HEK293 (cell line): ENCODE results near the gene SMURF1.
A peak's percentile ranks its signal among the peaks of the same experiment; 100 is the strongest.
"Not testable (repeated sequence)": the region's sequence is repeated elsewhere in the genome, so short reads cannot be mapped to it uniquely, and the experiment has no call there.

Experiments
- CTCF ChIA-PET: fragments of 350-600 bp; formaldehyde crosslinking; extraction: SDS; loops from one replicate; lab custom pipeline; 2021; ENCODE audit warnings: antibody characterized with exemption; lab: Yijun Ruan, JAX
- POLR2A ChIA-PET: fragments of 300-600 bp; formaldehyde crosslinking; extraction: SDS; loops from one replicate; lab custom pipeline; 2020; ENCODE audit warnings: antibody characterized with exemption, inconsistent platforms; lab: Yijun Ruan, JAX
- H3K27ac ChIP-seq: fragments of 200-500 bp; sonication (Bioruptor generic); 2 replicates; pipeline ENCODE4 v1.5.1; 2014; ENCODE audit warnings: low read depth, low read length, control low read depth, inconsistent platforms; ENCODE audit errors: extremely low read depth
- H3K36me3 ChIP-seq, 2 experiments: fragments of 200-500 bp in 1 of 2; sonication (Bioruptor generic) in 1 of 2; 1 replicate in 1 of 2; 2 replicates in 1 of 2; pipeline ENCODE4 v1.5.1; 2014 to 2017; ENCODE audit warnings: inconsistent platforms in 2 of 2, low read length in 2 of 2; ENCODE audit not compliant: control insufficient read depth in 2 of 2, insufficient read depth in 1 of 2
- H3K4me1 ChIP-seq: fragments of 200-500 bp; sonication (Bioruptor generic); 2 replicates; pipeline ENCODE4 v1.5.1; 2014; ENCODE audit warnings: mild to moderate bottlenecking, low read length, inconsistent platforms; ENCODE audit not compliant: control insufficient read depth, insufficient read depth
- H3K4me3 ChIP-seq: 2 replicates; pipeline ENCODE4 v1.5.1; 2011; ENCODE audit warnings: low read depth, mild to moderate bottlenecking, control low read depth, low read length, moderate library complexity
- H3K9me3 ChIP-seq: fragments of 200-500 bp; sonication (Bioruptor generic); 2 replicates; pipeline ENCODE4 v1.5.1; 2014; ENCODE audit warnings: low read depth, low read length, inconsistent platforms; ENCODE audit not compliant: control insufficient read depth, insufficient read depth
- BCL11B ChIP-seq: fragments of 450-650 bp; formaldehyde crosslinking; IDR thresholded peaks from 2 replicates; pipeline ENCODE4 v1.5.1; 2016; ENCODE audit warnings: low read depth, missing biosample characterization, missing genetic modification characterization
- GLI4 ChIP-seq: fragments of 450-650 bp; formaldehyde crosslinking; IDR thresholded peaks from 2 replicates; pipeline ENCODE4 v1.5.1; 2016; ENCODE audit warnings: missing biosample characterization, missing genetic modification characterization
- IKZF3 ChIP-seq: fragments of 450-650 bp; IDR thresholded peaks from 2 replicates; pipeline ENCODE4 v1.5.0; 2018; ENCODE audit warnings: missing biosample characterization, mild to moderate bottlenecking, missing genetic modification characterization, moderate library complexity
- SALL2 ChIP-seq: fragments of 450-650 bp; formaldehyde crosslinking; IDR thresholded peaks from 2 replicates; pipeline ENCODE4 v1.5.0; 2017; ENCODE audit warnings: missing biosample characterization, mild to moderate bottlenecking, missing genetic modification characterization, borderline replicate concordance
- SCRT2 ChIP-seq: fragments of 450-650 bp; formaldehyde crosslinking; IDR thresholded peaks from 2 replicates; pipeline ENCODE4 v1.5.1; 2016; ENCODE audit warnings: missing biosample characterization, missing genetic modification characterization
- SP2 ChIP-seq: fragments of 450-650 bp; formaldehyde crosslinking; IDR thresholded peaks from 2 replicates; pipeline ENCODE4 v1.5.1; 2016; ENCODE audit warnings: missing biosample characterization, missing genetic modification characterization
- ZNF121 ChIP-seq: fragments of 450-650 bp; formaldehyde crosslinking; IDR thresholded peaks from 2 replicates; pipeline ENCODE4 v1.5.1; 2016; ENCODE audit warnings: missing biosample characterization, missing genetic modification characterization
- ZNF140 ChIP-seq: fragments of 450-650 bp; formaldehyde crosslinking; IDR thresholded peaks from 2 replicates; pipeline ENCODE4 v1.5.1; 2016; ENCODE audit warnings: missing biosample characterization, missing genetic modification characterization
- ZNF155 ChIP-seq: fragments of 450-650 bp; formaldehyde crosslinking; IDR thresholded peaks from 2 replicates; pipeline ENCODE4 v1.5.1; 2016; ENCODE audit warnings: missing biosample characterization, missing genetic modification characterization
- ZNF157 ChIP-seq: fragments of 450-650 bp; formaldehyde crosslinking; IDR thresholded peaks from 2 replicates; pipeline ENCODE4 v1.5.1; 2016; ENCODE audit warnings: missing biosample characterization, missing genetic modification characterization
- ZNF175 ChIP-seq: fragments of 450-650 bp; formaldehyde crosslinking; IDR thresholded peaks from 2 replicates; pipeline ENCODE4 v1.5.1; 2016; ENCODE audit warnings: missing biosample characterization, missing genetic modification characterization
- ZNF324 ChIP-seq: fragments of 450-650 bp; formaldehyde crosslinking; IDR thresholded peaks from 2 replicates; pipeline ENCODE4 v1.5.1; 2016; ENCODE audit warnings: missing biosample characterization, missing genetic modification characterization
- ZNF350 ChIP-seq: fragments of 450-650 bp; formaldehyde crosslinking; IDR thresholded peaks from 2 replicates; pipeline ENCODE4 v1.5.0; 2017; ENCODE audit warnings: missing biosample characterization, mild to moderate bottlenecking, missing genetic modification characterization
- ZNF394 ChIP-seq: fragments of 450-650 bp; formaldehyde crosslinking; IDR thresholded peaks from 2 replicates; pipeline ENCODE4 v1.5.1; 2016; ENCODE audit warnings: missing biosample characterization, missing genetic modification characterization, mild to moderate bottlenecking, moderate library complexity, borderline replicate concordance
- ZNF416 ChIP-seq: fragments of 450-650 bp; formaldehyde crosslinking; IDR thresholded peaks from 2 replicates; pipeline ENCODE4 v1.5.1; 2016; ENCODE audit warnings: missing biosample characterization, missing genetic modification characterization
- ZNF596 ChIP-seq: fragments of 450-650 bp; IDR thresholded peaks from 2 replicates; pipeline ENCODE4 v1.5.0; 2018; ENCODE audit warnings: missing biosample characterization, mild to moderate bottlenecking, missing genetic modification characterization, moderate library complexity
- ZNF624 ChIP-seq: fragments of 450-650 bp; formaldehyde crosslinking; IDR thresholded peaks from 2 replicates; pipeline ENCODE4 v1.5.1; 2017; ENCODE audit warnings: missing biosample characterization, missing genetic modification characterization
- ZNF626 ChIP-seq: fragments of 450-650 bp; sonication (Bioruptor Pico); formaldehyde crosslinking; IDR thresholded peaks from 2 replicates; pipeline ENCODE4 v1.5.1; 2018; ENCODE audit warnings: missing biosample characterization, missing genetic modification characterization, inconsistent platforms
- ZNF664 ChIP-seq: fragments of 450-650 bp; formaldehyde crosslinking; IDR thresholded peaks from 2 replicates; pipeline ENCODE4 v1.5.1; 2016; ENCODE audit warnings: missing biosample characterization, missing genetic modification characterization
- ZNF776 ChIP-seq: fragments of 450-650 bp; formaldehyde crosslinking; IDR thresholded peaks from 2 replicates; pipeline ENCODE4 v1.5.0; 2017; ENCODE audit warnings: missing biosample characterization, missing genetic modification characterization, borderline replicate concordance
- TF ChIP-seq, protein P1 (sequence below): fragments of 450-650 bp; formaldehyde crosslinking; IDR thresholded peaks from 2 replicates; pipeline ENCODE4 v1.5.1; 2016; ENCODE audit warnings: missing biosample characterization, missing genetic modification characterization, low read depth
- TF ChIP-seq, protein P2 (sequence below): fragments of 450-650 bp; formaldehyde crosslinking; IDR thresholded peaks from 2 replicates; pipeline ENCODE4 v1.5.1; 2016; ENCODE audit warnings: missing biosample characterization, missing genetic modification characterization
- TF ChIP-seq, protein P3 (sequence below): fragments of 450-650 bp; formaldehyde crosslinking; IDR thresholded peaks from 2 replicates; pipeline ENCODE4 v1.5.1; 2016; ENCODE audit warnings: missing biosample characterization, missing genetic modification characterization

The SMURF1 gene

DNA sequence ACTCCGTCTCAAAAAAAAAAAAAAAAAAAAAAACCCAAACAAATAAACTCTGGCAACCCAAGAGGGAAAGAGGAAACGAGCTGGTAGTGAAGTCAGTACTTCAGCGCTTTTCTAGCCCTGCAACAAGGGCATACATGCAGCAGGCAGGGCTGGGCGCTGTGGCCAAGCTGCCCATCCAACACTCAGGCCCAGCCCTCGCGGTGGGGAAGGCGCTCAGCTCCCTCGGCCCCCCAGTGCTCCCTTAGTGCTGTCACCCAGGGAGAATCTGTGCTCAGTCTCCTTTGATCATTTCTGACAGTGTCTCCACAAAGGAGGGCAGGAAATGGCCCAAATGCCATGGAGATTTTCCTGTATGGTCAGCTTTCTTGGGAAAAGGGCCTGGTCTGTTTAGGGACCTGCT, 97.2 kb downstream of the SMURF1 start:
- ChIA-PET CTCF (interaction anchor here (0.6 kb wide), 1 partner anchor 50 kb away, joined by 3 read pairs; no protein-coding TSS in a partner anchor), POLR2A (interaction anchor here (1.1 kb wide), 1 partner anchor 15 kb away, joined by 5 read pairs; no protein-coding TSS in a partner anchor)
- H3K4me1 ChIP-seq: no peaks in the 10 kb centered on the region
- TF ChIP-seq ZNF416 (tag by site-specific recombination) (no peak), ZNF324 (tag by site-specific recombination) (no peak), ZNF140 (tag by site-specific recombination) (no peak), ZNF776 (no peak)
- no peaks in the 10 kb centered on the region for H3K9me3 ChIP-seq
- H3K4me3 ChIP-seq: no peak overlapping the region
- peaks cover 11 to 61% of the 10 kb centered on the region in 2 experiments for H3K36me3 ChIP-seq
- no peak overlapping the region for H3K27ac ChIP-seq

DNA sequence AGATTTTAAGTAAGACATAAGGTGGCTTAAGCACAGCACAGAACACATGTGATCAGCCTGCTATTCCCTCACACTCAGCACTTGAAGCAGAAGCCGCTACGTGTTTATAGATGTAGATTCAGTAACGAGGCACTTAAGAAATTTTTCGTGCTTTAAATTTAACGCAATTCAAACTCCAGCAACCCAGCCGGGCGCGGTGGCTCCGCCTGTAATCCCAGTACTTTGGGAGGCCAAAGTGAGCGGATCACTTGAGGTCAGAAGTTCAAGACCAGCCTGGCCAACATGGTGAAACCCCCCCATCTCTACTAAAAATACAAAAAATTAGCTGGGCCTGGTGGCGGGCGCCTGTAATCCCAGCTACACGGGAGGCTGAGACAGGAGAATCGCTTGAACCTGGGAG, 97.6 kb downstream of the SMURF1 start:
- POLR2A ChIA-PET: interaction anchor here (1.1 kb wide), 1 partner anchor 16 kb away, joined by 5 read pairs; no protein-coding TSS in a partner anchor
- H3K36me3 ChIP-seq: peaks cover 10 to 61% of the 10 kb centered on the region in 2 experiments
- CTCF ChIA-PET, H3K9me3 ChIP-seq, H3K4me3 ChIP-seq, H3K27ac ChIP-seq, H3K4me1 ChIP-seq: not testable (repeated sequence)

DNA sequence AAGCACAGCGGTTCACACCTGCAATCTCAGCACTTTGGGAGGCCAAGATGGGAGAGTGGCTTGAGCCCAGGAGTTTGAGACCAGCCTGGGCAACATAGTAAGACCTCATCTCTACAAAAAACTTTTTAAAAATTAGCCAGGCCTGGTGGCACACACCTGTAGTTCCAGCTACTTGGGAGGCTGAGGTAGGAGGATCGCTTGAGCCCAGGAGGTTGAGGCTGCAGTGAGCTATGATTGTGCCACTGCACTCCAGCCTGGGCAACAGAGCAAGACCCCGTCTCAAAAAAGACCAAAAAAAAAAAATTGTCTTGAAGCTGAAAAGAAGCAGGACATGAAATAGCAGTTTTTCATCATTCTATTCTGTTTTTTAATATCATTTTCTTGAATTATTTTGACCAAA, 99.0 kb downstream of the SMURF1 start:
- H3K27ac ChIP-seq, H3K4me1 ChIP-seq, H3K9me3 ChIP-seq, POLR2A ChIA-PET, H3K4me3 ChIP-seq: not testable (repeated sequence)
- TF ChIP-seq ZNF121: peak; percentile 84
- CTCF ChIA-PET: interaction anchor here (0.6 kb wide), 1 partner anchor 317 kb away, joined by 3 read pairs; no protein-coding TSS in a partner anchor
- H3K36me3 ChIP-seq: peaks cover 11 to 67% of the 10 kb centered on the region in 2 experiments

DNA sequence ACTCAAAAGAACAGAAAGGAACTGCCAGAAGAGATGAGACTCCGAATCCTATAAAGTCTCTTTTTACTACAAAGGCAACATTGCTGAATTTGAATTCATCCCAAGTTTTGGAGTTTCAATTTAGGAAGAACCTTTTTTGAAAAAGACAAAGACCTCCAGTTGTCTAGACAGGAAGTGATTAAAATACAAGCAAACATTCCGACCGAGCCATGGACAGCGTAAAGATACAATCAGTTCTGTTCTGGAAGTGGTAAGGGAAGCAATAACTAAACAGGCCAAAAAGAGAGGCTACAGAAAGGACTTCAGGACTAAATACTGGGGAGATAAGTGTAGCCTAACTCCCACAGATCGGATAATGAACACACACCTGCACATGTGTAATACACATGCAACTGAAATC, 101.0 kb downstream of the SMURF1 start:
- Histone ChIP-seq H3K36me3 (peaks cover 17 to 67% of the 10 kb centered on the region in 2 experiments), H3K9me3 (no peaks in the 10 kb centered on the region), H3K27ac (no peak overlapping the region), H3K4me1 (no peaks in the 10 kb centered on the region), H3K4me3 (no peak overlapping the region)
- ChIA-PET POLR2A (no interaction called here), CTCF (interaction anchor here (0.7 kb wide), 1 partner anchor 27 kb away, joined by 3 read pairs; no protein-coding TSS in a partner anchor)
- TF ChIP-seq, protein P1, sequence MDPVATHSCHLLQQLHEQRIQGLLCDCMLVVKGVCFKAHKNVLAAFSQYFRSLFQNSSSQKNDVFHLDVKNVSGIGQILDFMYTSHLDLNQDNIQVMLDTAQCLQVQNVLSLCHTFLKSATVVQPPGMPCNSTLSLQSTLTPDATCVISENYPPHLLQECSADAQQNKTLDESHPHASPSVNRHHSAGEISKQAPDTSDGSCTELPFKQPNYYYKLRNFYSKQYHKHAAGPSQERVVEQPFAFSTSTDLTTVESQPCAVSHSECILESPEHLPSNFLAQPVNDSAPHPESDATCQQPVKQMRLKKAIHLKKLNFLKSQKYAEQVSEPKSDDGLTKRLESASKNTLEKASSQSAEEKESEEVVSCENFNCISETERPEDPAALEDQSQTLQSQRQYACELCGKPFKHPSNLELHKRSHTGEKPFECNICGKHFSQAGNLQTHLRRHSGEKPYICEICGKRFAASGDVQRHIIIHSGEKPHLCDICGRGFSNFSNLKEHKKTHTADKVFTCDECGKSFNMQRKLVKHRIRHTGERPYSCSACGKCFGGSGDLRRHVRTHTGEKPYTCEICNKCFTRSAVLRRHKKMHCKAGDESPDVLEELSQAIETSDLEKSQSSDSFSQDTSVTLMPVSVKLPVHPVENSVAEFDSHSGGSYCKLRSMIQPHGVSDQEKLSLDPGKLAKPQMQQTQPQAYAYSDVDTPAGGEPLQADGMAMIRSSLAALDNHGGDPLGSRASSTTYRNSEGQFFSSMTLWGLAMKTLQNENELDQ (tag by site-specific recombination): no peak
- TF ChIP-seq IKZF3 (tag by site-specific recombination): no peak
- no peak for TF ChIP-seq ZNF624 (tag by site-specific recombination)
- no peak for TF ChIP-seq ZNF157 (tag by site-specific recombination)
- TF ChIP-seq, protein P2, sequence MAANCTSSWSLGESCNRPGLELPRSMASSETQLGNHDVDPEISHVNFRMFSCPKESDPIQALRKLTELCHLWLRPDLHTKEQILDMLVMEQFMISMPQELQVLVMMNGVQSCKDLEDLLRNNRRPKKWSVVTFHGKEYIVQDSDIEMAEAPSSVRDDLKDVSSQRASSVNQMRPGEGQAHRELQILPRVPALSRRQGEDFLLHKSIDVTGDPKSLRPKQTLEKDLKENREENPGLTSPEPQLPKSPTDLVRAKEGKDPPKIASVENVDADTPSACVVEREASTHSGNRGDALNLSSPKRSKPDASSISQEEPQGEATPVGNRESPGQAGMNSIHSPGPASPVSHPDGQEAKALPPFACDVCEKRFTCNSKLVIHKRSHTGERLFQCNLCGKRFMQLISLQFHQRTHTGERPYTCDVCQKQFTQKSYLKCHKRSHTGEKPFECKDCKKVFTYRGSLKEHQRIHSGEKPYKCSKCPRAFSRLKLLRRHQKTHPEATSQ (tag by site-specific recombination): no peak
- TF ChIP-seq ZNF350: no peak
- TF ChIP-seq ZNF664 (tag by site-specific recombination): no peak
- no peak for TF ChIP-seq SP2 (tag by site-specific recombination)
- no peak for TF ChIP-seq ZNF175
- no peak for TF ChIP-seq ZNF626 (tag by site-specific recombination)
- no peak for TF ChIP-seq ZNF394 (tag by site-specific recombination)
- TF ChIP-seq SALL2 (tag by site-specific recombination): no peak
- TF ChIP-seq ZNF596 (tag by site-specific recombination): no peak
- TF ChIP-seq BCL11B (tag by site-specific recombination): no peak
- no peak for TF ChIP-seq GLI4
- no peak for TF ChIP-seq ZNF155
- TF ChIP-seq, protein P3, sequence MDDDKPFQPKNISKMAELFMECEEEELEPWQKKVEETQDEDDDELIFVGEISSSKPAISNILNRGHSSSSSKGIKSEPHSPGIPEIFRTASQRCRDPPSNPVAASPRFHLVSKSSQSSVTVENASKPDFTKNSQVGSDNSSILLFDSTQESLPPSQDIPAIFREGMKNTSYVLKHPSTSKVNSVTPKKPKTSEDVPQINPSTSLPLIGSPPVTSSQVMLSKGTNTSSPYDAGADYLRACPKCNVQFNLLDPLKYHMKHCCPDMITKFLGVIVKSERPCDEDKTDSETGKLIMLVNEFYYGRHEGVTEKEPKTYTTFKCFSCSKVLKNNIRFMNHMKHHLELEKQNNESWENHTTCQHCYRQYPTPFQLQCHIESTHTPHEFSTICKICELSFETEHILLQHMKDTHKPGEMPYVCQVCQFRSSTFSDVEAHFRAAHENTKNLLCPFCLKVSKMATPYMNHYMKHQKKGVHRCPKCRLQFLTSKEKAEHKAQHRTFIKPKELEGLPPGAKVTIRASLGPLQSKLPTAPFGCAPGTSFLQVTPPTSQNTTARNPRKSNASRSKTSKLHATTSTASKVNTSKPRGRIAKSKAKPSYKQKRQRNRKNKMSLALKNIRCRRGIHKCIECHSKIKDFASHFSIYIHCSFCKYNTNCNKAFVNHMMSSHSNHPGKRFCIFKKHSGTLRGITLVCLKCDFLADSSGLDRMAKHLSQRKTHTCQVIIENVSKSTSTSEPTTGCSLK (tag by site-specific recombination): no peak
- TF ChIP-seq SCRT2 (tag by site-specific recombination): no peak
